Measurements from ENCODE around the gene P3H3. TPM values are rescaled to one million over a fixed set of nuclear protein-coding genes. Genes with fewer than 3 reads are reported as not detected.
A peak's percentile ranks its signal among the peaks of the same experiment; 100 is the strongest.

The P3H3 gene
- total and polyA plus RNA-seq, 4 donors, result 0.42 to 1.9 (median 1.6) TPM

- TF ChIP-seq REST (IDR thresholded peaks at IDR 0.05), result no peak
Observed at GRCh38 chr12:6828781-6829535, 751 bp downstream of the P3H3 start (continued).

GRCh38 chr12:6829536-6830220 is 1.5 kb downstream of the P3H3 start:
- H3K27ac ChIP-seq (ENCODE audit: low read depth in 1 of 2, low read length in 2 of 2), result no peak overlapping the region
- peak overlapping the region in 1 of 3 donors; percentile 62 for H3K4me3 ChIP-seq (ENCODE audit: low read depth in 1 of 3, low read length in 3 of 3)
- TF ChIP-seq CTCF (IDR thresholded peaks at IDR 0.05; ENCODE audit: low read depth, low read length, missing input control) (no peak), GABPA (IDR thresholded peaks at IDR 0.05 in 1 of 2, conservative IDR thresholded peaks at IDR 0.05 in 1 of 2) (no peak), NR2F2 (IDR thresholded peaks at IDR 0.05) (no peak), FOXA1 (IDR thresholded peaks at IDR 0.05) (no peak), HNF4G (IDR thresholded peaks at IDR 0.05) (no peak), ATF3 (IDR thresholded peaks at IDR 0.05) (no peak), RXRA (IDR thresholded peaks at IDR 0.05) (no peak), HNF4A (conservative IDR thresholded peaks at IDR 0.05) (no peak), YY1 (IDR thresholded peaks at IDR 0.05) (no peak), SP1 (IDR thresholded peaks at IDR 0.05) (no peak), JUND (IDR thresholded peaks at IDR 0.05) (no peak), MAX (IDR thresholded peaks at IDR 0.05) (no peak)
- WGBS, result 71% methylated on average over 19 of the region's 19 CpGs
- H3K4me1 ChIP-seq (ENCODE audit: control insufficient read depth in 4 of 4, insufficient read depth in 4 of 4, low read length in 3 of 4), result peaks cover 5 to 18% (median 12%) of the 10 kb centered on the region in 4 donors
- peaks cover 0 to 2% (median 0%) of the 10 kb centered on the region in 4 donors for H3K27me3 ChIP-seq (ENCODE audit: control insufficient read depth in 4 of 4, insufficient read depth in 4 of 4, low read length in 3 of 4)
- H3K9me3 ChIP-seq (ENCODE audit: control insufficient read depth in 4 of 4, low read length in 3 of 4), result no peaks in the 10 kb centered on the region
- H3K9ac ChIP-seq (ENCODE audit: low read depth in 1 of 2, low read length in 2 of 2), result no peak overlapping the region
- H3K36me3 ChIP-seq (ENCODE audit: control insufficient read depth in 4 of 4, insufficient read depth in 3 of 4, low read depth in 1 of 4, low read length in 3 of 4), result no peaks in the 10 kb centered on the region
- no peak for DNase-seq (ENCODE audit: low spot score)

Measured in liver (tissue), 9 donors.